ENCODE data around the gene STXBP4.

DNA sequence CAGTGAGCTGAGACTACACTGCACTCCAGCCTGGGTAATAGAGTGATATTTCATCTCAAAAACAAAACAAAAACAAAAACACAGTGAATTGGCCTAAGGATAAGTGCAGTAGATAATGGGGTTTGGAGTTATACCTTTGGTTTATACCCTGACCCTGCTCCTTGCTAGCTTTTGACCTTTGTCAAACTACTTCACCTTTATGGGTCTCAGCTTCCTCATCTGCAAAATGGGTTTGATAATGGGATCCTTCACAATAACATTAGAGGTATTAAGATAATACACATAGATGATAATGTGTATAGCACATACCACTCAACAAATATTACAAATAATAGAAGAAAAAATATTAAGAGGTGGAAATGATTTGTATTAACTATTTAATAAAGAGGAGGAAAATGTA, 85.9 kb downstream of the STXBP4 start:
- TF ChIP-seq EZH2 (IDR thresholded peaks at IDR 0.05) (no peak), POLR2AphosphoS5 (IDR thresholded peaks at IDR 0.05; ENCODE audit: borderline replicate concordance, low read depth, low read length) (no peak)
